ENCODE results near the gene LMO3.

DNA sequence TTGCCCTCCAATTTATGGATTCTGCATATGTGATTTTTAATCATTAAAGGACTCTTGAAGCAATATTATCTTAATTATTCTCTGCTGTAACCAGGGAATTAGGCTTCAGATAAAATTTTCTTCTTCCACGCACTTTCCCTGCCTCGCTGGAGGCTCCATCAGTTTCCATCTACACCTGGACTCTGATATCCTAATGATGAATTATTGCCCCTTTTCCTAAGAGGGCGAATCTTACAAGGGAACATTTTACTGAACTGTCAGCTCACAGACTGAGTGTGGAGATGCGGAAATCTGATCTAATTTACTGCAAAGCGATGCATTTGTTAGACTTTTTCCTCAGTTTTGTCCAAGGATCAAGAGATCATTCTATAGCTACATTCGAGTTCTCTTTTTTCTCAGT, 43.0 kb downstream of the LMO3 start:
- TF ChIP-seq POLR2AphosphoS5 (IDR thresholded peaks at IDR 0.05; ENCODE audit: low read depth) (no peak), EZH2 (IDR thresholded peaks at IDR 0.05; ENCODE audit: low read depth, unreplicated experiment) (no peak)
- TF ChIP-seq, protein P1, sequence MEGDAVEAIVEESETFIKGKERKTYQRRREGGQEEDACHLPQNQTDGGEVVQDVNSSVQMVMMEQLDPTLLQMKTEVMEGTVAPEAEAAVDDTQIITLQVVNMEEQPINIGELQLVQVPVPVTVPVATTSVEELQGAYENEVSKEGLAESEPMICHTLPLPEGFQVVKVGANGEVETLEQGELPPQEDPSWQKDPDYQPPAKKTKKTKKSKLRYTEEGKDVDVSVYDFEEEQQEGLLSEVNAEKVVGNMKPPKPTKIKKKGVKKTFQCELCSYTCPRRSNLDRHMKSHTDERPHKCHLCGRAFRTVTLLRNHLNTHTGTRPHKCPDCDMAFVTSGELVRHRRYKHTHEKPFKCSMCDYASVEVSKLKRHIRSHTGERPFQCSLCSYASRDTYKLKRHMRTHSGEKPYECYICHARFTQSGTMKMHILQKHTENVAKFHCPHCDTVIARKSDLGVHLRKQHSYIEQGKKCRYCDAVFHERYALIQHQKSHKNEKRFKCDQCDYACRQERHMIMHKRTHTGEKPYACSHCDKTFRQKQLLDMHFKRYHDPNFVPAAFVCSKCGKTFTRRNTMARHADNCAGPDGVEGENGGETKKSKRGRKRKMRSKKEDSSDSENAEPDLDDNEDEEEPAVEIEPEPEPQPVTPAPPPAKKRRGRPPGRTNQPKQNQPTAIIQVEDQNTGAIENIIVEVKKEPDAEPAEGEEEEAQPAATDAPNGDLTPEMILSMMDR (conservative IDR thresholded peaks at IDR 0.05; ENCODE audit: low read depth in 2 of 2): no peak
- TF ChIP-seq, protein P2, sequence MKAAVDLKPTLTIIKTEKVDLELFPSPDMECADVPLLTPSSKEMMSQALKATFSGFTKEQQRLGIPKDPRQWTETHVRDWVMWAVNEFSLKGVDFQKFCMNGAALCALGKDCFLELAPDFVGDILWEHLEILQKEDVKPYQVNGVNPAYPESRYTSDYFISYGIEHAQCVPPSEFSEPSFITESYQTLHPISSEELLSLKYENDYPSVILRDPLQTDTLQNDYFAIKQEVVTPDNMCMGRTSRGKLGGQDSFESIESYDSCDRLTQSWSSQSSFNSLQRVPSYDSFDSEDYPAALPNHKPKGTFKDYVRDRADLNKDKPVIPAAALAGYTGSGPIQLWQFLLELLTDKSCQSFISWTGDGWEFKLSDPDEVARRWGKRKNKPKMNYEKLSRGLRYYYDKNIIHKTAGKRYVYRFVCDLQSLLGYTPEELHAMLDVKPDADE (IDR thresholded peaks at IDR 0.05): no peak
- TF ChIP-seq, protein P3, sequence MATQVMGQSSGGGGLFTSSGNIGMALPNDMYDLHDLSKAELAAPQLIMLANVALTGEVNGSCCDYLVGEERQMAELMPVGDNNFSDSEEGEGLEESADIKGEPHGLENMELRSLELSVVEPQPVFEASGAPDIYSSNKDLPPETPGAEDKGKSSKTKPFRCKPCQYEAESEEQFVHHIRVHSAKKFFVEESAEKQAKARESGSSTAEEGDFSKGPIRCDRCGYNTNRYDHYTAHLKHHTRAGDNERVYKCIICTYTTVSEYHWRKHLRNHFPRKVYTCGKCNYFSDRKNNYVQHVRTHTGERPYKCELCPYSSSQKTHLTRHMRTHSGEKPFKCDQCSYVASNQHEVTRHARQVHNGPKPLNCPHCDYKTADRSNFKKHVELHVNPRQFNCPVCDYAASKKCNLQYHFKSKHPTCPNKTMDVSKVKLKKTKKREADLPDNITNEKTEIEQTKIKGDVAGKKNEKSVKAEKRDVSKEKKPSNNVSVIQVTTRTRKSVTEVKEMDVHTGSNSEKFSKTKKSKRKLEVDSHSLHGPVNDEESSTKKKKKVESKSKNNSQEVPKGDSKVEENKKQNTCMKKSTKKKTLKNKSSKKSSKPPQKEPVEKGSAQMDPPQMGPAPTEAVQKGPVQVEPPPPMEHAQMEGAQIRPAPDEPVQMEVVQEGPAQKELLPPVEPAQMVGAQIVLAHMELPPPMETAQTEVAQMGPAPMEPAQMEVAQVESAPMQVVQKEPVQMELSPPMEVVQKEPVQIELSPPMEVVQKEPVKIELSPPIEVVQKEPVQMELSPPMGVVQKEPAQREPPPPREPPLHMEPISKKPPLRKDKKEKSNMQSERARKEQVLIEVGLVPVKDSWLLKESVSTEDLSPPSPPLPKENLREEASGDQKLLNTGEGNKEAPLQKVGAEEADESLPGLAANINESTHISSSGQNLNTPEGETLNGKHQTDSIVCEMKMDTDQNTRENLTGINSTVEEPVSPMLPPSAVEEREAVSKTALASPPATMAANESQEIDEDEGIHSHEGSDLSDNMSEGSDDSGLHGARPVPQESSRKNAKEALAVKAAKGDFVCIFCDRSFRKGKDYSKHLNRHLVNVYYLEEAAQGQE (IDR thresholded peaks at IDR 0.05; ENCODE audit: unreplicated experiment): no peak
